Neutrophil (primary cell): ENCODE data around the gene ATXN1.

Experiments used
- H3K27ac ChIP-seq: fragments of 200-600 bp; sonication (generic); 2 replicates; pipeline ENCODE4 v1.5.1; 2016; ENCODE audit warnings: mild to moderate bottlenecking, moderate library complexity
- H3K27me3 ChIP-seq: fragments of 200-600 bp; sonication (generic); 2 replicates; pipeline ENCODE4 v1.6.0; 2016; ENCODE audit warnings: mild to moderate bottlenecking
- H3K36me3 ChIP-seq: fragments of 200-600 bp; sonication (generic); 2 replicates; pipeline ENCODE4 v1.5.1; 2017
- H3K4me1 ChIP-seq, 2 experiments: fragments of 200-600 bp in 1 of 2; sonication (generic) in 1 of 2; 1 replicate in 1 of 2; 2 replicates in 1 of 2; pipeline versions ENCODE4 v1.5.1 to v1.6.1; 2013 to 2016; ENCODE audit warnings: low read depth in 1 of 2, low read length in 1 of 2, mild to moderate bottlenecking in 1 of 2, moderate library complexity in 1 of 2; ENCODE audit not compliant: control insufficient read depth in 1 of 2, insufficient read depth in 1 of 2
- H3K4me3 ChIP-seq, 2 experiments: fragments of 200-600 bp in 1 of 2; sonication (generic) in 1 of 2; 1 replicate in 1 of 2; 2 replicates in 1 of 2; pipeline ENCODE4 v1.5.1; 2013 to 2016; ENCODE audit warnings: low read depth in 1 of 2, low read length in 1 of 2, mild to moderate bottlenecking in 1 of 2, moderate library complexity in 1 of 2
- H3K9me3 ChIP-seq: fragments of 200-600 bp; sonication (generic); 2 replicates; pipeline ENCODE4 v1.5.1; 2016
- TF ChIP-seq, protein P1 (sequence below): fragments of 200-600 bp; sonication (generic); IDR thresholded peaks from 2 replicates; pipeline ENCODE4 v1.5.1; 2016; ENCODE audit warnings: antibody characterized with exemption

The ATXN1 gene

DNA sequence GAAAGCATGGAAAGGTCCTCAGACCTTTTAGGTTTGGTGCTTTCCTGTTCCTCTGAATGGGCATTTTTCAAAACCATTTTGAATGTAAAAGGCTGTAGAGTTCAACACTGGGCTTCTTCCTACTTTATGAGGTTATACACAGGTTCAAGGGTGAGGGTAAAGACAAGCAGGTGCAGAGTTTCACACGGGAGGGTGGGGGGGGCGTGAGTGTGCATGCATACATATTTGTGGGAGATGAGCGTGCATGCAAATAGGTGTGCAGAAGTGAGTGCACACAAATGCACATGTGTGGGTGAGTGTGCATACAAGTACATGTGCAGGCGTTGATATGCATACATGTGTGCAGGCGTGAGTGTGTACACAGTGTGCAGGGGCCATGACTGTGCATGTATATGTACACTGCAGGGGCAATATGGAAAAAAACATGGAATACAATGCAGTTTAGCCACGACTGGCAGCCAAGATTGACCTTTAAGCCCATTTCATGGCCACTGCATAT is 339.7 kb downstream of the ATXN1 start:
- Histone ChIP-seq H3K4me1 (no peaks in the 10 kb centered on the region), H3K4me3 (no peak overlapping the region), H3K27me3 (no peaks in the 10 kb centered on the region), H3K36me3 (no peaks in the 10 kb centered on the region), H3K27ac (no peak overlapping the region), H3K9me3 (no peaks in the 10 kb centered on the region)
- TF ChIP-seq, protein P1, sequence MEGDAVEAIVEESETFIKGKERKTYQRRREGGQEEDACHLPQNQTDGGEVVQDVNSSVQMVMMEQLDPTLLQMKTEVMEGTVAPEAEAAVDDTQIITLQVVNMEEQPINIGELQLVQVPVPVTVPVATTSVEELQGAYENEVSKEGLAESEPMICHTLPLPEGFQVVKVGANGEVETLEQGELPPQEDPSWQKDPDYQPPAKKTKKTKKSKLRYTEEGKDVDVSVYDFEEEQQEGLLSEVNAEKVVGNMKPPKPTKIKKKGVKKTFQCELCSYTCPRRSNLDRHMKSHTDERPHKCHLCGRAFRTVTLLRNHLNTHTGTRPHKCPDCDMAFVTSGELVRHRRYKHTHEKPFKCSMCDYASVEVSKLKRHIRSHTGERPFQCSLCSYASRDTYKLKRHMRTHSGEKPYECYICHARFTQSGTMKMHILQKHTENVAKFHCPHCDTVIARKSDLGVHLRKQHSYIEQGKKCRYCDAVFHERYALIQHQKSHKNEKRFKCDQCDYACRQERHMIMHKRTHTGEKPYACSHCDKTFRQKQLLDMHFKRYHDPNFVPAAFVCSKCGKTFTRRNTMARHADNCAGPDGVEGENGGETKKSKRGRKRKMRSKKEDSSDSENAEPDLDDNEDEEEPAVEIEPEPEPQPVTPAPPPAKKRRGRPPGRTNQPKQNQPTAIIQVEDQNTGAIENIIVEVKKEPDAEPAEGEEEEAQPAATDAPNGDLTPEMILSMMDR: no peak

GRCh38 chr6:16420715-16421461 is 340.4 kb downstream of the ATXN1 start:
- Histone ChIP-seq H3K4me3 (no peak overlapping the region), H3K27ac (no peak overlapping the region), H3K9me3 (no peaks in the 10 kb centered on the region), H3K36me3 (no peaks in the 10 kb centered on the region), H3K4me1 (no peaks in the 10 kb centered on the region), H3K27me3 (no peaks in the 10 kb centered on the region)
- TF ChIP-seq, protein P1: no peak

DNA sequence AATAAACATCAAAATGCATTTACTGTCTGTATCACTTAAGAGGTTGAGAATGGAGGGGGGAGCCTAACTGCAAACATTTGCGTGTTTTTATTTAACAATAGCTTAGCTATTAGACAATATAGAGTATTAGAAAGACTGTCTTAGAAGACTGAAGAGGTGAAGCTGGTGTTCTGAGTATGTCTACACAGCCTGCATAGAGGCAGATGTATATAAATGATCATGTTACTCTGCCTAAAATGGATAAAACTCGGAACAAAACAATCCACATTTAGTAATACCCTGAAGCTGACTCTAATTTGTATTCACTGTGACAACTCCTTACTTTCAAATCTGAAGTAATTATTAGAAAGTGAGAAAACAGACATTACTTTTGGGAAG is 340.9 kb downstream of the ATXN1 start:
- Histone ChIP-seq H3K27me3 (no peaks in the 10 kb centered on the region), H3K27ac (no peak overlapping the region), H3K4me3 (no peak overlapping the region), H3K36me3 (no peaks in the 10 kb centered on the region), H3K4me1 (no peaks in the 10 kb centered on the region), H3K9me3 (no peaks in the 10 kb centered on the region)
- TF ChIP-seq, protein P1: no peak

DNA sequence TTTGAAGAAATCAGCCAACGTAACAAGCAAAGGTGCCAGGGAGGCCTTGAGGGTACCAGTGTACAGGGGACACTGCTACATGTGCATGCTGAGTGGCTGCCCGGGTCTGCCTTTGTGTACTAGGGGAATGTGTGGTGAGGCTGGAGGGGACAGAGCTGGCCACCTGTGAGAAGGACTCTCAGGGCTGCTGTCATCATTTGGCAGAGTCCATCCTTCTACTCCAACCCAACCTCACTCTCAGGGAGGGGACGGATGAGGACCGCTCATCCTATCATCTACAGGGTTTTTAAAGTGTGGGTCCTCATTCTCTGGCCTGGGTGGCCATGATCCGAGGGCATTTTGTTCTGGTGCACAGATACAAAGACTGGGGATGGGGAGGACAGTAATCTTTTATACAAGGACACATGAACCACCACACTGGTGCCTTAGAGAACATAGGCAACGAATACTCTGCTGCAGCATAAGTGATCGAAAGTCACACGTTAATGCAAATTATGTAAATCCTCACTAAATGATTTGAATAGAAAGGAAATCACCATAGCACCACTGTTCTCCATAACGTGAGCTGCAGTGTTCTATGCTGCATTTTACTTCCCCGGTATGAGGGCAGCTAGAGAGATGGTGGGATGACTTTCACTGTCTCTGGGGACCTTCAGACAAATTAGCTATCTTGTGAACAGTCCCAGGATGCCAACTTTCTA is 341.5 kb downstream of the ATXN1 start:
- Histone ChIP-seq H3K36me3 (no peaks in the 10 kb centered on the region), H3K9me3 (no peaks in the 10 kb centered on the region), H3K4me1 (no peaks in the 10 kb centered on the region), H3K4me3 (no peak overlapping the region), H3K27me3 (no peaks in the 10 kb centered on the region), H3K27ac (no peak overlapping the region)
- TF ChIP-seq, protein P1: no peak

- H3K36me3 ChIP-seq: no peaks in the 10 kb centered on the region
- no peaks in the 10 kb centered on the region for H3K9me3 ChIP-seq
- no peak overlapping the region for H3K27ac ChIP-seq
- TF ChIP-seq, protein P1: no peak
- no peaks in the 10 kb centered on the region for H3K4me1 ChIP-seq
- H3K4me3 ChIP-seq: no peak overlapping the region
- no peaks in the 10 kb centered on the region for H3K27me3 ChIP-seq
These were observed 343.1 kb downstream of the ATXN1 start for GRCh38 chr6:16418151-16418550.
